Vagina (tissue), 2 donors: Measurements from ENCODE around the gene ACSF3.

Source experiments
- CTCF ChIP-seq, 3 experiments: fragments of 450-650 bp in 2 of 3; fragments of 200-600 bp in 1 of 3; sonication (generic) in 1 of 3; IDR thresholded peaks; one replicate each; pipeline ENCODE4 v1.5.1; 2017 to 2019; ENCODE audit warnings: antibody characterized with exemption in 3 of 3, mild to moderate bottlenecking in 2 of 3, moderate library complexity in 2 of 3
- POLR2AphosphoS5 ChIP-seq, 2 donors: sonication (generic); formaldehyde crosslinking; IDR thresholded peaks; one replicate each; pipeline ENCODE4 v1.9.0; 2017; ENCODE audit warnings: antibody characterized with exemption in 2 of 2, mild to moderate bottlenecking in 2 of 2, low read depth in 1 of 2; ENCODE audit not compliant: insufficient read depth in 1 of 2

GRCh38 chr16:89080196-89080853 lies 13.3 kb upstream of the ACSF3 start:
- TF ChIP-seq CTCF (IDR thresholded peaks at IDR 0.05): no peak
- no peak for TF ChIP-seq POLR2AphosphoS5 (IDR thresholded peaks at IDR 0.05; ENCODE audit: insufficient read depth in 1 of 2, low read depth in 1 of 2)
